Ascending aorta (tissue), 2 donors: ENCODE measurements around the gene MTCL1. TPM values are rescaled to one million over a fixed set of nuclear protein-coding genes. Genes with fewer than 3 reads are reported as not detected.

ENCODE experiments used
- DNase-seq, 2 donors: peaks; one replicate each; pipeline ENCODE4 v3.0.0-alpha.2; 2019; ENCODE audit warnings: low spot score in 2 of 2
- H3K27ac ChIP-seq, 2 donors: fragments of 200-600 bp; sonication (generic); one replicate each; pipeline ENCODE4 v1.5.1; 2016 to 2017; ENCODE audit warnings: mild to moderate bottlenecking in 1 of 2
- H3K27me3 ChIP-seq: fragments of 200-600 bp; sonication (generic); one replicate; pipeline ENCODE4 v1.5.1; 2017
- H3K36me3 ChIP-seq, 2 donors: fragments of 200-600 bp; sonication (generic); one replicate each; pipeline ENCODE4 v1.5.1; 2016
- H3K4me1 ChIP-seq, 2 donors: fragments of 200-600 bp; sonication (generic); one replicate each; pipeline ENCODE4 v1.5.1; 2016 to 2017; ENCODE audit warnings: mild to moderate bottlenecking in 1 of 2
- H3K4me3 ChIP-seq, 2 donors: fragments of 200-600 bp; sonication (generic); one replicate each; pipeline ENCODE4 v1.5.1; 2016 to 2017; ENCODE audit warnings: mild to moderate bottlenecking in 1 of 2
- H3K9me3 ChIP-seq, 2 donors: fragments of 200-600 bp; sonication (generic); one replicate each; pipeline ENCODE4 v1.5.1; 2016
- CTCF ChIP-seq, 3 experiments: fragments of 200-600 bp in 2 of 3; fragments of 450-650 bp in 1 of 3; sonication (generic) in 2 of 3; IDR thresholded peaks; one replicate each; pipeline ENCODE4 v1.5.1; 2016 to 2019; ENCODE audit warnings: antibody characterized with exemption in 3 of 3, mild to moderate bottlenecking in 1 of 3, moderate library complexity in 1 of 3
- intact Hi-C: fragments of 100-400 bp; cut with DNase I; formaldehyde crosslinking; loops from one replicate; pipeline ENCODE4 v1.15.1; 2023
- total RNA-seq: library from RNA; depleted of rRNA; stranded (reverse); fragments of >200 nt; gene quantifications from one replicate; pipeline ENCODE4 v1.1.0, GENCODE V29; 2016

MTCL1 gene
- total RNA-seq, 1 donor from 2014 or later: 105 TPM

- H3K4me3 ChIP-seq: no peak overlapping the region
- H3K27ac ChIP-seq: no peak overlapping the region
- no peak for TF ChIP-seq CTCF (IDR thresholded peaks at IDR 0.05)
- no peaks in the 10 kb centered on the region for H3K9me3 ChIP-seq
- intact Hi-C loops: no loop called here
- no peak for DNase-seq
- H3K27me3 ChIP-seq: no peaks in the 10 kb centered on the region
- no peaks in the 10 kb centered on the region for H3K36me3 ChIP-seq
- no peaks in the 10 kb centered on the region for H3K4me1 ChIP-seq
Measured at GRCh38 chr18:8868779-8869415, 163.5 kb downstream of the MTCL1 start.

GRCh38 chr18:8869696-8870095 lies 164.3 kb downstream of the MTCL1 start:
- Histone ChIP-seq H3K9me3 (no peaks in the 10 kb centered on the region), H3K36me3 (no peaks in the 10 kb centered on the region), H3K4me1 (no peaks in the 10 kb centered on the region), H3K27ac (no peak overlapping the region), H3K27me3 (no peaks in the 10 kb centered on the region), H3K4me3 (no peak overlapping the region)
- DNase-seq: no peak
- TF ChIP-seq CTCF (IDR thresholded peaks at IDR 0.05): no peak
- intact Hi-C loops: no loop called here

GRCh38 chr18:8870528-8870927 lies 165.2 kb downstream of the MTCL1 start:
- Histone ChIP-seq H3K4me1 (no peaks in the 10 kb centered on the region), H3K27ac (no peak overlapping the region), H3K9me3 (no peaks in the 10 kb centered on the region), H3K4me3 (no peak overlapping the region), H3K27me3 (no peaks in the 10 kb centered on the region), H3K36me3 (no peaks in the 10 kb centered on the region)
- intact Hi-C loops: no loop called here
- TF ChIP-seq CTCF (IDR thresholded peaks at IDR 0.05): no peak
- DNase-seq: no peak

GRCh38 chr18:8871489-8871888 lies 166.1 kb downstream of the MTCL1 start:
- Histone ChIP-seq H3K36me3 (no peaks in the 10 kb centered on the region), H3K27ac (no peak overlapping the region), H3K9me3 (no peaks in the 10 kb centered on the region), H3K4me3 (no peak overlapping the region), H3K27me3 (no peaks in the 10 kb centered on the region), H3K4me1 (no peaks in the 10 kb centered on the region)
- no peak for DNase-seq
- TF ChIP-seq CTCF (IDR thresholded peaks at IDR 0.05): no peak
- intact Hi-C loops: no loop called here

- intact Hi-C loops: no loop called here
- no peak for DNase-seq
- H3K4me1 ChIP-seq: no peaks in the 10 kb centered on the region
- no peaks in the 10 kb centered on the region for H3K27me3 ChIP-seq
- H3K27ac ChIP-seq: no peak overlapping the region
- no peaks in the 10 kb centered on the region for H3K9me3 ChIP-seq
- no peak for TF ChIP-seq CTCF (IDR thresholded peaks at IDR 0.05)
- H3K36me3 ChIP-seq: no peaks in the 10 kb centered on the region
- H3K4me3 ChIP-seq: no peak overlapping the region
Measured at GRCh38 chr18:8874872-8875271, 169.5 kb downstream of the MTCL1 start.

- no peak overlapping the region for H3K4me3 ChIP-seq
- intact Hi-C loops: no loop called here
- H3K9me3 ChIP-seq: no peaks in the 10 kb centered on the region
- no peak for TF ChIP-seq CTCF (IDR thresholded peaks at IDR 0.05)
- H3K36me3 ChIP-seq: no peaks in the 10 kb centered on the region
- no peak for DNase-seq
- H3K27ac ChIP-seq: no peak overlapping the region
- H3K4me1 ChIP-seq: no peaks in the 10 kb centered on the region
- no peaks in the 10 kb centered on the region for H3K27me3 ChIP-seq
Measured at GRCh38 chr18:8876887-8877286, 171.5 kb downstream of the MTCL1 start.
